Panc1 (cell line): ENCODE data around the gene TJAP1.

Source experiments
- POLR2AphosphoS5 ChIP-seq: IDR thresholded peaks from 2 replicates; pipeline ENCODE4 v1.6.1; 2012; ENCODE audit warnings: mild to moderate bottlenecking, low read depth, low read length, moderate library complexity
- TF ChIP-seq, protein P1 (sequence below): fragments of 450-650 bp; IDR thresholded peaks from 2 replicates; pipeline ENCODE4 v1.5.1; 2017; ENCODE audit warnings: mild to moderate bottlenecking

DNA sequence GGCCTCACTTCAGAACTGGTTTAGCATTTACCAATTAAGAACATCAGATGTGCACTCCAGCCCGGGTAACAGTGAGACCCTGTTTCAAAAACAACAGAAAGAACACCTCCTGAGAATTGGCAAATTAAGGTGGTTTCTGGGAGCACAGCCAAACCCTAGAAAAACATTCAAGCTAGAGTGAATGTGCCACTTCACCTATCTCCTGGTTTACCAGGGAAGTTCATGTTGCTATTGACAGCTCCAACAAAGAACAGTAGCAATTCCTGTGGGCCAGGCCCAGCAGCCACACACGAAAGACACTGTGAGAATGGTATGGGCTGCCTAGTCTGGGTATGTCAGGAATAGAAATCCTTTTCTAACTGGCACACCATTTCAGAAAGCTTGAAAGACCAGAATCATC lies 44.5 kb downstream of the TJAP1 start:
- no peak for TF ChIP-seq POLR2AphosphoS5
- TF ChIP-seq, protein P1, sequence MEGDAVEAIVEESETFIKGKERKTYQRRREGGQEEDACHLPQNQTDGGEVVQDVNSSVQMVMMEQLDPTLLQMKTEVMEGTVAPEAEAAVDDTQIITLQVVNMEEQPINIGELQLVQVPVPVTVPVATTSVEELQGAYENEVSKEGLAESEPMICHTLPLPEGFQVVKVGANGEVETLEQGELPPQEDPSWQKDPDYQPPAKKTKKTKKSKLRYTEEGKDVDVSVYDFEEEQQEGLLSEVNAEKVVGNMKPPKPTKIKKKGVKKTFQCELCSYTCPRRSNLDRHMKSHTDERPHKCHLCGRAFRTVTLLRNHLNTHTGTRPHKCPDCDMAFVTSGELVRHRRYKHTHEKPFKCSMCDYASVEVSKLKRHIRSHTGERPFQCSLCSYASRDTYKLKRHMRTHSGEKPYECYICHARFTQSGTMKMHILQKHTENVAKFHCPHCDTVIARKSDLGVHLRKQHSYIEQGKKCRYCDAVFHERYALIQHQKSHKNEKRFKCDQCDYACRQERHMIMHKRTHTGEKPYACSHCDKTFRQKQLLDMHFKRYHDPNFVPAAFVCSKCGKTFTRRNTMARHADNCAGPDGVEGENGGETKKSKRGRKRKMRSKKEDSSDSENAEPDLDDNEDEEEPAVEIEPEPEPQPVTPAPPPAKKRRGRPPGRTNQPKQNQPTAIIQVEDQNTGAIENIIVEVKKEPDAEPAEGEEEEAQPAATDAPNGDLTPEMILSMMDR: no peak
